ENCODE results near the gene ADH1C. TPM values are rescaled to one million over a fixed set of nuclear protein-coding genes. Genes with fewer than 3 reads are reported as not detected.
"Not testable (repeated sequence)": the region's sequence is repeated elsewhere in the genome, so short reads cannot be mapped to it uniquely, and the experiment has no call there.

ADH1C gene
- total RNA-seq, 1 donor from 2014 or later = not detected

- intact Hi-C loops (cut with micrococcal nuclease) = no loop called here
- peak; percentile 4 for DNase-seq
- Mint-ChIP-seq H3K4me3 (no peak overlapping the region), H3K36me3 (ENCODE audit: low read depth) (no peaks in the 10 kb centered on the region), H3K9me3 (no peaks in the 10 kb centered on the region), H3K4me1 (no peaks in the 10 kb centered on the region), H3K27ac (no peak overlapping the region), H3K27me3 (no peaks in the 10 kb centered on the region)
These were observed 13.4 kb downstream of the ADH1C start for GRCh38 chr4:99339172-99339571.

GRCh38 chr4:99336553-99336952, 16.0 kb downstream of the ADH1C start:
- Mint-ChIP-seq H3K4me1 (no peaks in the 10 kb centered on the region), H3K36me3 (ENCODE audit: low read depth) (no peaks in the 10 kb centered on the region), H3K27ac (no peak overlapping the region), H3K9me3 (no peaks in the 10 kb centered on the region), H3K4me3 (no peak overlapping the region), H3K27me3 (no peaks in the 10 kb centered on the region)
- DNase-seq = no peak
- intact Hi-C loops (cut with micrococcal nuclease) = no loop called here

- no peaks in the 10 kb centered on the region for H3K9me3 Mint-ChIP-seq
These were observed 17.7 kb downstream of the ADH1C start for GRCh38 chr4:99334880-99335279.

GRCh38 chr4:99330648-99331047, 21.9 kb downstream of the ADH1C start:
- Mint-ChIP-seq H3K36me3 (ENCODE audit: low read depth) (no peaks in the 10 kb centered on the region), H3K4me3 (no peak overlapping the region), H3K4me1 (no peaks in the 10 kb centered on the region), H3K27me3 (no peaks in the 10 kb centered on the region), H3K9me3 (no peaks in the 10 kb centered on the region), H3K27ac (no peak overlapping the region)
- intact Hi-C loops (cut with micrococcal nuclease) = no loop called here
- DNase-seq = no peak

More at GRCh38 chr4:99334880-99335279, 17.7 kb downstream of the ADH1C start:
- Mint-ChIP-seq H3K27me3 (no peaks in the 10 kb centered on the region), H3K27ac (no peak overlapping the region), H3K4me3 (no peak overlapping the region), H3K36me3 (ENCODE audit: low read depth) (no peaks in the 10 kb centered on the region), H3K4me1 (no peaks in the 10 kb centered on the region)
- intact Hi-C loops (cut with micrococcal nuclease) = no loop called here
- DNase-seq = no peak

- no peaks in the 10 kb centered on the region for H3K36me3 Mint-ChIP-seq (ENCODE audit: low read depth)
- H3K4me1 Mint-ChIP-seq = no peaks in the 10 kb centered on the region
- no peaks in the 10 kb centered on the region for H3K9me3 Mint-ChIP-seq
- no peak overlapping the region for H3K27ac Mint-ChIP-seq
- DNase-seq = no peak
- H3K27me3 Mint-ChIP-seq = no peaks in the 10 kb centered on the region
- no peak overlapping the region for H3K4me3 Mint-ChIP-seq
- intact Hi-C loops (cut with micrococcal nuclease) = no loop called here
These were observed 22.7 kb downstream of the ADH1C start for GRCh38 chr4:99329876-99330275.

- intact Hi-C loops (cut with micrococcal nuclease) = no loop called here
- Mint-ChIP-seq H3K9me3 (no peaks in the 10 kb centered on the region), H3K27me3 (no peaks in the 10 kb centered on the region), H3K36me3 (ENCODE audit: low read depth) (no peaks in the 10 kb centered on the region), H3K27ac (no peak overlapping the region), H3K4me1 (no peaks in the 10 kb centered on the region), H3K4me3 (no peak overlapping the region)
- no peak for DNase-seq
These were observed 27.6 kb downstream of the ADH1C start for GRCh38 chr4:99324979-99325378.

GRCh38 chr4:99324361-99324760, 28.2 kb downstream of the ADH1C start:
- intact Hi-C loops (cut with micrococcal nuclease) = no loop called here

GRCh38 chr4:99323756-99324155, 28.8 kb downstream of the ADH1C start:
- no peaks in the 10 kb centered on the region for H3K27me3 Mint-ChIP-seq
- no peak overlapping the region for H3K27ac Mint-ChIP-seq
- no peak for DNase-seq
- no peaks in the 10 kb centered on the region for H3K4me1 Mint-ChIP-seq
- intact Hi-C loops (cut with micrococcal nuclease) = no loop called here
- no peak overlapping the region for H3K4me3 Mint-ChIP-seq
- H3K9me3 Mint-ChIP-seq = no peaks in the 10 kb centered on the region
- H3K36me3 Mint-ChIP-seq (ENCODE audit: low read depth) = no peaks in the 10 kb centered on the region

More at GRCh38 chr4:99324361-99324760, 28.2 kb downstream of the ADH1C start:
- DNase-seq = no peak
- Mint-ChIP-seq H3K27me3 (no peaks in the 10 kb centered on the region), H3K27ac (no peak overlapping the region), H3K9me3 (no peaks in the 10 kb centered on the region), H3K36me3 (ENCODE audit: low read depth) (no peaks in the 10 kb centered on the region), H3K4me3 (no peak overlapping the region), H3K4me1 (no peaks in the 10 kb centered on the region)

GRCh38 chr4:99321241-99322191, 31.0 kb downstream of the ADH1C start, which contains the start of gene ADH1B:
ADH1B (minus strand) TSS chr4:99321401; CDS start chr4:99321331, 70 bp downstream.
- Mint-ChIP-seq H3K27me3 (no peaks in the 10 kb centered on the region), H3K4me1 (no peaks in the 10 kb centered on the region), H3K36me3 (ENCODE audit: low read depth) (no peaks in the 10 kb centered on the region), H3K9me3 (no peaks in the 10 kb centered on the region), H3K27ac (no peak within 1 kb of the TSS), H3K4me3 (no peak within 1 kb of the TSS)
- intact Hi-C loops (cut with micrococcal nuclease) = no loop called here
- no peak for DNase-seq

GRCh38 chr4:99317811-99318210, 34.7 kb downstream of the ADH1C start:
- H3K4me3 Mint-ChIP-seq; intact Hi-C loops (cut with micrococcal nuclease); H3K27me3 Mint-ChIP-seq; H3K36me3 Mint-ChIP-seq (ENCODE audit: low read depth); H3K9me3 Mint-ChIP-seq; H3K27ac Mint-ChIP-seq; H3K4me1 Mint-ChIP-seq; DNase-seq: not testable (repeated sequence)

GRCh38 chr4:99317354-99317753, 35.2 kb downstream of the ADH1C start:
- no peaks in the 10 kb centered on the region for H3K27me3 Mint-ChIP-seq
- no peak for DNase-seq
- H3K9me3 Mint-ChIP-seq = no peaks in the 10 kb centered on the region
- H3K36me3 Mint-ChIP-seq (ENCODE audit: low read depth) = no peaks in the 10 kb centered on the region
- H3K4me3 Mint-ChIP-seq = no peak overlapping the region
- intact Hi-C loops (cut with micrococcal nuclease) = no loop called here
- no peaks in the 10 kb centered on the region for H3K4me1 Mint-ChIP-seq
- no peak overlapping the region for H3K27ac Mint-ChIP-seq

GRCh38 chr4:99315839-99316238, 36.7 kb downstream of the ADH1C start:
- no peaks in the 10 kb centered on the region for H3K36me3 Mint-ChIP-seq (ENCODE audit: low read depth)

GRCh38 chr4:99314211-99314610, 38.3 kb downstream of the ADH1C start:
- H3K27ac Mint-ChIP-seq = no peak overlapping the region
- no peaks in the 10 kb centered on the region for H3K4me1 Mint-ChIP-seq
- no peaks in the 10 kb centered on the region for H3K27me3 Mint-ChIP-seq
- no peak overlapping the region for H3K4me3 Mint-ChIP-seq
- no peaks in the 10 kb centered on the region for H3K9me3 Mint-ChIP-seq
- intact Hi-C loops (cut with micrococcal nuclease) = no loop called here
- no peaks in the 10 kb centered on the region for H3K36me3 Mint-ChIP-seq (ENCODE audit: low read depth)
- DNase-seq = no peak

More at GRCh38 chr4:99315839-99316238, 36.7 kb downstream of the ADH1C start:
- Mint-ChIP-seq H3K4me1 (no peaks in the 10 kb centered on the region), H3K27me3 (no peaks in the 10 kb centered on the region), H3K9me3 (no peaks in the 10 kb centered on the region), H3K27ac (no peak overlapping the region), H3K4me3 (no peak overlapping the region)
- intact Hi-C loops (cut with micrococcal nuclease) = no loop called here
- DNase-seq = no peak

GRCh38 chr4:99310389-99310788, 42.2 kb downstream of the ADH1C start:
- H3K9me3 Mint-ChIP-seq = no peaks in the 10 kb centered on the region
- DNase-seq = no peak
- H3K4me1 Mint-ChIP-seq = no peaks in the 10 kb centered on the region
- H3K4me3 Mint-ChIP-seq = no peak overlapping the region
- H3K36me3 Mint-ChIP-seq (ENCODE audit: low read depth) = no peaks in the 10 kb centered on the region
- no peaks in the 10 kb centered on the region for H3K27me3 Mint-ChIP-seq
- no peak overlapping the region for H3K27ac Mint-ChIP-seq
- intact Hi-C loops (cut with micrococcal nuclease) = no loop called here

All from activated CD4-positive, alpha-beta T cell treated with anti-CD3 and anti-CD28 coated beads, Interleukin-2, amount 10 ng/mL, durations not matched to agents 24 days and 14 days (primary cell).